HEK293 (cell line): ENCODE measurements around the gene APH1A.

Experiments used
- GFI1B ChIP-seq: fragments of 450-650 bp; formaldehyde crosslinking; IDR thresholded peaks from 2 replicates; pipeline ENCODE4 v1.5.1; 2016; ENCODE audit warnings: missing biosample characterization, missing genetic modification characterization
- ZBTB1 ChIP-seq: fragments of 450-650 bp; formaldehyde crosslinking; IDR thresholded peaks from 2 replicates; pipeline ENCODE4 v1.5.1; 2016; ENCODE audit warnings: missing biosample characterization, missing genetic modification characterization
- ZNF121 ChIP-seq: fragments of 450-650 bp; formaldehyde crosslinking; IDR thresholded peaks from 2 replicates; pipeline ENCODE4 v1.5.1; 2016; ENCODE audit warnings: missing biosample characterization, missing genetic modification characterization
- ZNF24 ChIP-seq: fragments of 450-650 bp; formaldehyde crosslinking; IDR thresholded peaks from 2 replicates; pipeline ENCODE4 v1.5.1; 2016; ENCODE audit warnings: missing biosample characterization, missing genetic modification characterization
- ZNF274 ChIP-seq, 2 experiments: fragments of 200-500 bp in 1 of 2; fragments of 450-650 bp in 1 of 2; sonication (Bioruptor generic) in 1 of 2; formaldehyde crosslinking in 1 of 2; IDR thresholded peaks; 2 replicates each; pipeline versions ENCODE4 v1.5.1 to v1.6.1; 2014 to 2016; ENCODE audit warnings: borderline replicate concordance in 1 of 2, inconsistent platforms in 1 of 2, low read length in 1 of 2, missing biosample characterization in 1 of 2, missing genetic modification characterization in 1 of 2
- ZNF391 ChIP-seq: fragments of 450-650 bp; formaldehyde crosslinking; IDR thresholded peaks from 2 replicates; pipeline ENCODE4 v1.5.1; 2016; ENCODE audit warnings: low read depth, missing biosample characterization, missing genetic modification characterization, borderline replicate concordance
- ZNF621 ChIP-seq: fragments of 450-650 bp; formaldehyde crosslinking; IDR thresholded peaks from 2 replicates; pipeline ENCODE4 v1.5.1; 2017; ENCODE audit warnings: missing biosample characterization, missing genetic modification characterization
- ZNF670 ChIP-seq: fragments of 450-650 bp; formaldehyde crosslinking; IDR thresholded peaks from 2 replicates; pipeline ENCODE4 v1.5.1; 2016; ENCODE audit warnings: missing biosample characterization, missing genetic modification characterization, low read depth
- ZNF776 ChIP-seq: fragments of 450-650 bp; formaldehyde crosslinking; IDR thresholded peaks from 2 replicates; pipeline ENCODE4 v1.5.0; 2017; ENCODE audit warnings: missing biosample characterization, missing genetic modification characterization, borderline replicate concordance
- ZNF777 ChIP-seq: fragments of 450-650 bp; formaldehyde crosslinking; IDR thresholded peaks from 2 replicates; pipeline ENCODE4 v1.5.1; 2017; ENCODE audit warnings: missing biosample characterization, missing genetic modification characterization, borderline replicate concordance
- ZXDB ChIP-seq: fragments of 450-650 bp; formaldehyde crosslinking; IDR thresholded peaks from 2 replicates; pipeline ENCODE4 v1.5.1; 2016; ENCODE audit warnings: missing biosample characterization, missing genetic modification characterization
- TF ChIP-seq, protein P1 (sequence below): fragments of 450-650 bp; formaldehyde crosslinking; IDR thresholded peaks from 2 replicates; pipeline ENCODE4 v1.5.1; 2016; ENCODE audit warnings: missing biosample characterization, missing genetic modification characterization

DNA sequence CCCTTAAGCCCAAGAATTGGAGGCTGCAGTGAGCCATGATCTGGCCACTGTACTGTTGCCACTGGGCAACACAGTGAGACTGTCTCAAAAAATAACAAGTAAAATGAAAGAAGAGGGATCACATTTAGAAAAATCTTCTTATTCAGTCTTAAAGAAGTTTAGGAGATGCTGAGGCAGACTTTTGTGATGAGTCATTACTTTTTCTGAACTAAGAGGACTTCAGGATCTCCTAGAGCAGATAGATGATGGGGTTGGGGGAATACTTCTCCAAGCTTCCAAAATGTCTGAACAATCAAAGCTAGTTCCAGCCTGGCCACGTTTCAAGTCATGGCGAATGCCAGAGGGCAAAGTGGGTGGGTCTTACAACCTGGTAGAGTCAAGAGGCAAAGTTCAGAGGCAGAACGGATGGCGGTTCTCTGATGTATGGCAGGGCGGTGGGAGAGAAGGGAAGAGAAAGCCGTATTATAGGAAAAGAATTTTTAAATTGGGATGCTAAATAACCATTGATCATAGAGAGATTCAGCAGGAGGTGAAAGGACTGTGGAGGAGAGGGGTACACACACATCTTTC, 11.4 kb upstream of the APH1A start:
- TF ChIP-seq, protein P1, sequence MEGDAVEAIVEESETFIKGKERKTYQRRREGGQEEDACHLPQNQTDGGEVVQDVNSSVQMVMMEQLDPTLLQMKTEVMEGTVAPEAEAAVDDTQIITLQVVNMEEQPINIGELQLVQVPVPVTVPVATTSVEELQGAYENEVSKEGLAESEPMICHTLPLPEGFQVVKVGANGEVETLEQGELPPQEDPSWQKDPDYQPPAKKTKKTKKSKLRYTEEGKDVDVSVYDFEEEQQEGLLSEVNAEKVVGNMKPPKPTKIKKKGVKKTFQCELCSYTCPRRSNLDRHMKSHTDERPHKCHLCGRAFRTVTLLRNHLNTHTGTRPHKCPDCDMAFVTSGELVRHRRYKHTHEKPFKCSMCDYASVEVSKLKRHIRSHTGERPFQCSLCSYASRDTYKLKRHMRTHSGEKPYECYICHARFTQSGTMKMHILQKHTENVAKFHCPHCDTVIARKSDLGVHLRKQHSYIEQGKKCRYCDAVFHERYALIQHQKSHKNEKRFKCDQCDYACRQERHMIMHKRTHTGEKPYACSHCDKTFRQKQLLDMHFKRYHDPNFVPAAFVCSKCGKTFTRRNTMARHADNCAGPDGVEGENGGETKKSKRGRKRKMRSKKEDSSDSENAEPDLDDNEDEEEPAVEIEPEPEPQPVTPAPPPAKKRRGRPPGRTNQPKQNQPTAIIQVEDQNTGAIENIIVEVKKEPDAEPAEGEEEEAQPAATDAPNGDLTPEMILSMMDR (tag by site-specific recombination): no peak
- TF ChIP-seq ZNF621 (tag by site-specific recombination) (no peak), ZNF274 (IDR thresholded peaks at IDR 0.05; ENCODE audit: low read length) (no peak), ZNF274 (tag by site-specific recombination; IDR thresholded peaks at IDR 0.05; ENCODE audit: borderline replicate concordance) (no peak), ZXDB (tag by site-specific recombination) (no peak), ZNF777 (no peak), ZNF670 (tag by site-specific recombination) (no peak), ZNF776 (tag by site-specific recombination) (no peak), ZBTB1 (no peak), ZNF121 (no peak), ZNF24 (tag by site-specific recombination) (no peak), ZNF391 (no peak), GFI1B (tag by site-specific recombination) (no peak)
